ENCODE measurements around the gene KMT2D. TPM values are rescaled to one million over a fixed set of nuclear protein-coding genes. Genes with fewer than 3 reads are reported as not detected.
A peak's percentile ranks its signal among the peaks of the same experiment; 100 is the strongest.

Gene KMT2D
- polyA plus RNA-seq, 1 of the 3 experiments (the other 2 are of a cell fraction) = 30.5 TPM

DNA sequence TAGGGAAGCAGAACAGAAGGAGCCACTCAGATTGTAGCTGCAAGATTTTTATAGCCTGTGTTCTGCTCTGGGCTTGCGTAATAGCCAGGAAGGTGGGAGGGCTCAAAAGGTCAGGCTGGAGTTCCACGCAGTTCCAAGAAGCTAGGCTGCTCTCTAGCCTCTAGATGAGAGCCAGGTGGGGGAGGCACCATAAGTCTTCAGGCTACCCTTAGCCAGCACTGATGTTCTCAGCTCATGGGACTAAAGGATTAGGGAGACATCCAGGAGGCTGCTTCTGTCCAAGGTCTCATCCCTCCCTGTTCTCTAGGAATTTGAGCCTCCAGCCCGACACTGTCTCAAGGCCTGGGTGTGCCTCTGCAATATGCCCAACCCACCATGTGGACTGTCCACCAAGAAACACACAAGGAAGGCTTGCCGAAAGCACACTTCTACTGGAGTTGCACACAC, 48.4 kb upstream of the KMT2D start:
- no peak for TF ChIP-seq JUND (IDR thresholded peaks at IDR 0.05)
- TF ChIP-seq NFIC (IDR thresholded peaks at IDR 0.05; ENCODE audit: borderline replicate concordance) = no peak
- TF ChIP-seq, protein P1, sequence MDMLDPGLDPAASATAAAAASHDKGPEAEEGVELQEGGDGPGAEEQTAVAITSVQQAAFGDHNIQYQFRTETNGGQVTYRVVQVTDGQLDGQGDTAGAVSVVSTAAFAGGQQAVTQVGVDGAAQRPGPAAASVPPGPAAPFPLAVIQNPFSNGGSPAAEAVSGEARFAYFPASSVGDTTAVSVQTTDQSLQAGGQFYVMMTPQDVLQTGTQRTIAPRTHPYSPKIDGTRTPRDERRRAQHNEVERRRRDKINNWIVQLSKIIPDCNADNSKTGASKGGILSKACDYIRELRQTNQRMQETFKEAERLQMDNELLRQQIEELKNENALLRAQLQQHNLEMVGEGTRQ (IDR thresholded peaks at IDR 0.05; ENCODE audit: borderline replicate concordance, low read depth, low read length) = no peak
- TF ChIP-seq, protein P2, sequence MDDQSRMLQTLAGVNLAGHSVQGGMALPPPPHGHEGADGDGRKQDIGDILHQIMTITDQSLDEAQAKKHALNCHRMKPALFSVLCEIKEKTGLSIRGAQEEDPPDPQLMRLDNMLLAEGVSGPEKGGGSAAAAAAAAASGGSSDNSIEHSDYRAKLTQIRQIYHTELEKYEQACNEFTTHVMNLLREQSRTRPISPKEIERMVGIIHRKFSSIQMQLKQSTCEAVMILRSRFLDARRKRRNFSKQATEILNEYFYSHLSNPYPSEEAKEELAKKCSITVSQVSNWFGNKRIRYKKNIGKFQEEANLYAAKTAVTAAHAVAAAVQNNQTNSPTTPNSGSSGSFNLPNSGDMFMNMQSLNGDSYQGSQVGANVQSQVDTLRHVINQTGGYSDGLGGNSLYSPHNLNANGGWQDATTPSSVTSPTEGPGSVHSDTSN (IDR thresholded peaks at IDR 0.05) = no peak
- CTCF ChIA-PET = interaction anchor here (0.7 to 25.0 kb wide), 9 partner anchors 10 to 238 kb away, joined by 3 to 315 read pairs (median 30); partner anchors contain the start of genes DHH, DNAJC22, TUBA1A and TUBA1B
- peak overlapping the region in 1 of 2 experiments; percentile 88; a peak in 1 of 4 replicates for H3K27ac ChIP-seq (ENCODE audit: low read depth in 2 of 2, low read length in 1 of 2)
- no peak overlapping the region for H2AFZ ChIP-seq (ENCODE audit: low read depth)
- no peaks in the 10 kb centered on the region for H3F3A ChIP-seq (replicated peaks; ENCODE audit: insufficient read depth)
- H3K4me2 ChIP-seq = peak overlapping the region; percentile 97
- peaks cover 42% of the 10 kb centered on the region for H3K79me2 ChIP-seq (ENCODE audit: insufficient read depth)
- no peak for DNase-seq
- WGBS (ENCODE audit: low lambda C conversion rate) = 75% methylated on average over 4 of the region's 4 CpGs
- POLR2A ChIA-PET = interaction anchor here (1.2 to 4.3 kb wide), 6 partner anchors 9 to 126 kb away, joined by 3 to 28 read pairs (median 6); partner anchors contain the start of genes DHH, TUBA1A and TUBA1B
- no peak overlapping the region for H3K9ac ChIP-seq
- H3K4me1 ChIP-seq (ENCODE audit: control insufficient read depth in 1 of 2, insufficient read depth in 2 of 2, low read depth in 1 of 2, low read length in 1 of 2) = peaks cover 0 to 12% of the 10 kb centered on the region in 2 experiments; a peak in 1 of 4 replicates
- H3K36me3 ChIP-seq (replicated peaks in 1 of 2; ENCODE audit: control insufficient read depth in 1 of 2, insufficient read depth in 2 of 2, low read length in 1 of 2) = peaks cover 13 to 25% of the 10 kb centered on the region in 2 experiments
- H3K4me3 ChIP-seq (ENCODE audit: low read depth in 2 of 2, low read length in 1 of 2) = peak overlapping the region; percentile 82 to 100
- H3K9me3 ChIP-seq = no peaks in the 10 kb centered on the region
- peaks cover 43% of the 10 kb centered on the region; the same call in 1 of the 2 replicates for H4K20me1 ChIP-seq (ENCODE audit: insufficient read depth)
- no peaks in the 10 kb centered on the region for H3K27me3 ChIP-seq (ENCODE audit: insufficient read depth)
- no peaks in the 10 kb centered on the region for H3K9me2 ChIP-seq

DNA sequence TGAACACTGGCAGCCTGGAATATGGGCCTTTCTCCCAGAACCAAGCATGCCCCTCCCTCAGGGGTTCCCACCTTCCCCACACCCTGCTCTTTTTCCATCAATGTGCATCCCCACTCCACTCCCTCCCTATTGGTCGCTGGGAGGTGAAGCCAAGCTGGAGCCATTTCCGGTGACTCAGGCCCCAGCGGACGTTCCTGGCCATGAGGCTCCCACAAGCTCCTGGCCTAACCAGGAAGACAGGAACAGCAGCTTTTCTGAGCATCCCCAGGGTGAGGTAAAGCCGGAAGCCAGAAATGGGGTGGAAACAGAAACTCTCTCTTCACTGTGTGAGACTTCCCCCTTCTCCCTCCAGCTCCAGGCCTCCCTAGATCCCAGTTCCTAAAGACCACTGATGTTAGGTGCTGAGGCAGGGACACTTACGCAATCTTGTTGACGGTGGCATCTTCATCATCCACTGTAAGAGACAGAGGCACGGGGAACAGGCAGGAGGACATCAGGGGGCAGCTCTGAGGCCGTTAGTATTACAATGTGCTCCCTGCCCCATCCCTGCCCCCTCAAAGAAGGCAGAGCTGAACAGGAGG, 45.0 kb upstream of the KMT2D start:
- CTCF ChIA-PET = interaction anchor here (1.0 to 25.0 kb wide), 9 partner anchors 7 to 226 kb away, joined by 3 to 315 read pairs (median 10); partner anchors contain the start of genes DHH, RHEBL1 and TUBA1B

More for the DNA sequence above, 45.0 kb upstream of the KMT2D start:
- POLR2A ChIA-PET = interaction anchor here (0.9 to 2.0 kb wide), 2 partner anchors 11 to 14 kb away, joined by 3 to 9 read pairs; partner anchors contain the start of gene DHH
- H3K27ac ChIP-seq (ENCODE audit: low read depth in 2 of 2, low read length in 1 of 2) = no peak overlapping the region
- DNase-seq = no peak
- H3K27me3 ChIP-seq (ENCODE audit: insufficient read depth) = no peaks in the 10 kb centered on the region
- peaks cover 42% of the 10 kb centered on the region for H3K79me2 ChIP-seq (ENCODE audit: insufficient read depth)
- H3K4me2 ChIP-seq = no peak overlapping the region
- TF ChIP-seq, protein P1 (IDR thresholded peaks at IDR 0.05; ENCODE audit: borderline replicate concordance, low read depth, low read length) = no peak
- TF ChIP-seq TAF1 (IDR thresholded peaks at IDR 0.05; ENCODE audit: borderline replicate concordance, low read depth, low read length) = no peak
- TF ChIP-seq NRF1 (IDR thresholded peaks at IDR 0.05; ENCODE audit: low read depth, low read length) = no peak
- no peak for TF ChIP-seq EP300 (IDR thresholded peaks at IDR 0.05; ENCODE audit: borderline replicate concordance in 1 of 2, low read depth in 1 of 2, low read length in 1 of 2)
- no peak for TF ChIP-seq SMC3 (IDR thresholded peaks at IDR 0.05; ENCODE audit: low read depth, low read length)
- no peak for TF ChIP-seq FOXM1 (IDR thresholded peaks at IDR 0.05; ENCODE audit: low read depth)
- TF ChIP-seq, protein P3, sequence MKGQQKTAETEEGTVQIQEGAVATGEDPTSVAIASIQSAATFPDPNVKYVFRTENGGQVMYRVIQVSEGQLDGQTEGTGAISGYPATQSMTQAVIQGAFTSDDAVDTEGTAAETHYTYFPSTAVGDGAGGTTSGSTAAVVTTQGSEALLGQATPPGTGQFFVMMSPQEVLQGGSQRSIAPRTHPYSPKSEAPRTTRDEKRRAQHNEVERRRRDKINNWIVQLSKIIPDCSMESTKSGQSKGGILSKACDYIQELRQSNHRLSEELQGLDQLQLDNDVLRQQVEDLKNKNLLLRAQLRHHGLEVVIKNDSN (IDR thresholded peaks at IDR 0.05; ENCODE audit: borderline replicate concordance, low read depth) = no peak
- TF ChIP-seq TCF12 (IDR thresholded peaks at IDR 0.05) = no peak
- TF ChIP-seq RCOR1 (IDR thresholded peaks at IDR 0.05; ENCODE audit: low read length) = no peak
- TF ChIP-seq, protein P4, sequence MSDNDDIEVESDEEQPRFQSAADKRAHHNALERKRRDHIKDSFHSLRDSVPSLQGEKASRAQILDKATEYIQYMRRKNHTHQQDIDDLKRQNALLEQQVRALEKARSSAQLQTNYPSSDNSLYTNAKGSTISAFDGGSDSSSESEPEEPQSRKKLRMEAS (IDR thresholded peaks at IDR 0.05; ENCODE audit: low read depth) = no peak
- TF ChIP-seq CTCF (IDR thresholded peaks at IDR 0.05) = no peak
- no peak for TF ChIP-seq NFIC (IDR thresholded peaks at IDR 0.05; ENCODE audit: borderline replicate concordance)
- no peak for TF ChIP-seq RAD21 (IDR thresholded peaks at IDR 0.05; ENCODE audit: low read length)
- no peak for TF ChIP-seq SIN3A (IDR thresholded peaks at IDR 0.05; ENCODE audit: borderline replicate concordance, low read depth, low read length)
- TF ChIP-seq ELF1 (IDR thresholded peaks at IDR 0.05) = no peak
- peaks cover 0 to 12% of the 10 kb centered on the region in 2 experiments; a peak in 1 of 4 replicates for H3K4me1 ChIP-seq (ENCODE audit: control insufficient read depth in 1 of 2, insufficient read depth in 2 of 2, low read depth in 1 of 2, low read length in 1 of 2)
- no peak overlapping the region for H3K4me3 ChIP-seq (ENCODE audit: low read depth in 2 of 2, low read length in 1 of 2)
- peaks cover 43% of the 10 kb centered on the region; the same call in 1 of the 2 replicates for H4K20me1 ChIP-seq (ENCODE audit: insufficient read depth)
- WGBS (ENCODE audit: low lambda C conversion rate) = 79% methylated on average over 8 of the region's 9 CpGs
- H3F3A ChIP-seq (replicated peaks; ENCODE audit: insufficient read depth) = no peaks in the 10 kb centered on the region
- no peak overlapping the region for H2AFZ ChIP-seq (ENCODE audit: low read depth)
- H3K9ac ChIP-seq = no peak overlapping the region
- H3K36me3 ChIP-seq (replicated peaks in 1 of 2; ENCODE audit: control insufficient read depth in 1 of 2, insufficient read depth in 2 of 2, low read length in 1 of 2) = peaks cover 29 to 58% of the 10 kb centered on the region in 2 experiments
- no peaks in the 10 kb centered on the region for H3K9me2 ChIP-seq
- no peaks in the 10 kb centered on the region for H3K9me3 ChIP-seq

Measured in SK-N-SH (cell line).